HG03575 (cell line): ENCODE data around the gene SLC19A3.

Experiments
- ATAC-seq: cut with Tn5 transposase; IDR thresholded peaks from one replicate; pipeline ENCODE4 v1.9.1; 2021; ENCODE audit not compliant: unreplicated experiment, insufficient number of reproducible peaks, low FRiP score; ENCODE audit errors: extremely low read depth

Gene SLC19A3

DNA sequence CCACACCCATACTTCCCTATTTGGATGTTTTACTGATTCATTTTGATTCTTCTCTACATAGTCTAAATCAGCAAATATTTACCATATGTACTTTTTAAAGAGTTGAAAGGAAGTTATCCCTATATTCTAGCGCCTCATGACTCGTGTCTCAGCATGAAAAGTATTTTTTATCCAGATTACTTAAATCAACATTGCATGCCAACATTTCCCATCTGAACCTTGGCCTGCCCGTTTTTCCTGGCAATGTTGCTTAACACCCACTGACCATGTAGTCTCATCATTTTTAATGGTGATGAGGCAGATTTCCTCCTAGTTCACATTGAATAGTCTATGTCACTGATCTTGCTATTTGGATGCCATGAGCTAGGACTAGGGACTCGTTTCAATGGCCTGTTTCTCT, 64.4 kb downstream of the SLC19A3 start:
- no peak for ATAC-seq

DNA sequence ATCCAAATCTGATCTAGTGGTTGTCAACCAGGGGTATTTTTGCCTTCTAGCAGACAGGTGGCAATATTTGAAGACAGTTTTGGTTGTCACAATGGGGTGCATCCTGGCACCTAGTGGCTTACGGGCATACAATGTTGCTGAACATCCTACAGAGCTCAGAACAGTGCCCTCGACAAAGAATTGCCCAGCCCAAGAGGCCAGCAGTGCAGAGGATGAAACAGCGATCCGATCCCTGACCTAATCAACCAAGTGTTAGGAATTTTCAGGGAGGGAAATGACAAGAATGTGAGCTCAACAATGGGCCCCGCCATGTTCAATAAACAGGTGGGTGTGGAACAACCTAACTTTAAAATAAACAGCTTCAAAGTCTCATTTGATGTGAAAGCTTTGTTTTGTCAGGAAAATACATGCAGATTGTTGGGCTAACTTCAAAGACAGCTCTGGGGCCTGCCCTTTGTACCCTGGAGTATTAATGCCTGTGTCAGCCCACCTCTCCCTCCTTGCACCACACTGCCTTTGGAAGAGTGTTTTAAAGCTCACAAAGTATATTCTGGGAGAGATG, 73.8 kb downstream of the SLC19A3 start:
- no peak for ATAC-seq

DNA sequence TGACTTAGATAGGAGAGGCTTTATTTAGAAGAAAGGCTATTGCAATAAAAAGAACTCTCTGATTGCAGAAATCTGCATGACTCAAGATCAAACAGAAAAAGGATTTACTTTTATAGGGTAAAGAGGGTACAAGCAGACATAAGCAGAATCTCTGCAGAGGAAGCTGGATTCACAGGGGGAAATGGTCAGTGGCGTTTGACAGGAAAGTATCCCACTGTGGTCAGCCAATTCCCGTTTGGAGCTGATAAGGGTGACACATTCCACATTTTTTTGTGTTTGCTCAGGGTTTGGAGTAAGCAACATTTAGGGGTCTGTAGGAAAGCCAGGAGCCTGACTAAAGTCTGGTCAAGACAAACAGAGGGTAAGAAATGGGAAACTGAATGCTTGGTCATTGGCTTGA, 75.2 kb downstream of the SLC19A3 start:
- ATAC-seq = no peak

GRCh38 chr2:227634201-227634600, 83.6 kb downstream of the SLC19A3 start:
- ATAC-seq = no peak
